ENCODE data around the gene EGFL8. TPM values are rescaled to one million over a fixed set of nuclear protein-coding genes. Genes with fewer than 3 reads are reported as not detected.

EGFL8 gene
- total and polyA plus RNA-seq, 9 of the 15 experiments (the other 6 are each of a cell fraction or from before 2014, with no cell fraction given) = 2.2 to 47.4 (median 14.2) TPM

- no peak for TF ChIP-seq MLX (CRISPR knock-in tag; conservative IDR thresholded peaks at IDR 0.05)
- TF ChIP-seq E2F5 (CRISPR knock-in tag; IDR thresholded peaks at IDR 0.05) = no peak
- no peak for TF ChIP-seq CLOCK (CRISPR knock-in tag; IDR thresholded peaks at IDR 0.05; ENCODE audit: borderline replicate concordance)
- peak; percentile 38; the same call in 1 of the 2 replicates for TF ChIP-seq MXI1 (IDR thresholded peaks at IDR 0.05; ENCODE audit: low read depth, low read length)
- no peak for TF ChIP-seq HMGN3 (IDR thresholded peaks at IDR 0.05; ENCODE audit: borderline replicate concordance, extremely low read depth, insufficient read length, low read depth, low read length)
- TF ChIP-seq MAX (CRISPR knock-in tag; IDR thresholded peaks at IDR 0.05) = 0 out of 2 replicates have a peak, but pooled peaks have one; percentile 11
- TF ChIP-seq TAF15 (IDR thresholded peaks at IDR 0.05; ENCODE audit: low read depth, low read length) = no peak
- no peak for TF ChIP-seq NR1H2 (CRISPR knock-in tag; IDR thresholded peaks at IDR 0.05)
- TF ChIP-seq NR2F6 (CRISPR knock-in tag; IDR thresholded peaks at IDR 0.05) = no peak
- TF ChIP-seq ZNF431 (CRISPR knock-in tag; IDR thresholded peaks at IDR 0.05) = no peak
- no peak for TF ChIP-seq FIP1L1 (IDR thresholded peaks at IDR 0.05; ENCODE audit: low read depth, low read length, poor library complexity, severe bottlenecking)
- TF ChIP-seq TFE3 (CRISPR knock-in tag; IDR thresholded peaks at IDR 0.05) = no peak; the same call in 1 of the 2 replicates
- TF ChIP-seq MCM5 (IDR thresholded peaks at IDR 0.05; ENCODE audit: low read depth) = no peak
- TF ChIP-seq ELF1 (tag; IDR thresholded peaks at IDR 0.05) = no peak
- TF ChIP-seq PHB (CRISPR knock-in tag; IDR thresholded peaks at IDR 0.05) = no peak
- no peak for TF ChIP-seq NELFE (IDR thresholded peaks at IDR 0.05; ENCODE audit: insufficient read depth, insufficient read length)
- TF ChIP-seq SIN3B (IDR thresholded peaks at IDR 0.05; ENCODE audit: low read depth) = peak; percentile 20; the same call in 1 of the 2 replicates
- no peak for TF ChIP-seq NFIX (CRISPR knock-in tag; IDR thresholded peaks at IDR 0.05; ENCODE audit: low read depth)
- no peak for TF ChIP-seq CGGBP1 (CRISPR knock-in tag; IDR thresholded peaks at IDR 0.05)
- TF ChIP-seq GTF2E2 (tag; IDR thresholded peaks at IDR 0.05) = no peak
- 0 out of 2 replicates have a peak, but pooled peaks have one; percentile 10 for TF ChIP-seq LCOR (CRISPR knock-in tag; IDR thresholded peaks at IDR 0.05)
- no peak for TF ChIP-seq SNRNP70 (optimal IDR thresholded peaks at IDR 0.05; ENCODE audit: low read depth, low read length)
- no peak for TF ChIP-seq SPI1 (IDR thresholded peaks at IDR 0.05; ENCODE audit: borderline replicate concordance, low read depth, low read length)
- no peak for TF ChIP-seq ZNF77 (CRISPR knock-in tag; IDR thresholded peaks at IDR 0.05)
These were observed 3.4 kb downstream of the EGFL8 start (continued) for GRCh38 chr6:32167761-32168262.

All from K562 (cell line).